ENCODE measurements around the gene MRPL10.

- TF ChIP-seq, protein P1, sequence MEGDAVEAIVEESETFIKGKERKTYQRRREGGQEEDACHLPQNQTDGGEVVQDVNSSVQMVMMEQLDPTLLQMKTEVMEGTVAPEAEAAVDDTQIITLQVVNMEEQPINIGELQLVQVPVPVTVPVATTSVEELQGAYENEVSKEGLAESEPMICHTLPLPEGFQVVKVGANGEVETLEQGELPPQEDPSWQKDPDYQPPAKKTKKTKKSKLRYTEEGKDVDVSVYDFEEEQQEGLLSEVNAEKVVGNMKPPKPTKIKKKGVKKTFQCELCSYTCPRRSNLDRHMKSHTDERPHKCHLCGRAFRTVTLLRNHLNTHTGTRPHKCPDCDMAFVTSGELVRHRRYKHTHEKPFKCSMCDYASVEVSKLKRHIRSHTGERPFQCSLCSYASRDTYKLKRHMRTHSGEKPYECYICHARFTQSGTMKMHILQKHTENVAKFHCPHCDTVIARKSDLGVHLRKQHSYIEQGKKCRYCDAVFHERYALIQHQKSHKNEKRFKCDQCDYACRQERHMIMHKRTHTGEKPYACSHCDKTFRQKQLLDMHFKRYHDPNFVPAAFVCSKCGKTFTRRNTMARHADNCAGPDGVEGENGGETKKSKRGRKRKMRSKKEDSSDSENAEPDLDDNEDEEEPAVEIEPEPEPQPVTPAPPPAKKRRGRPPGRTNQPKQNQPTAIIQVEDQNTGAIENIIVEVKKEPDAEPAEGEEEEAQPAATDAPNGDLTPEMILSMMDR (IDR thresholded peaks at IDR 0.05), result no peak
- TF ChIP-seq POLR2A (IDR thresholded peaks at IDR 0.05) (no peak), EP300 (IDR thresholded peaks at IDR 0.05) (no peak), POLR2AphosphoS5 (IDR thresholded peaks at IDR 0.05) (no peak)
These were observed 28.1 kb downstream of the MRPL10 start for GRCh38 chr17:47803201-47803600.
